Kidney tubule cell (primary cell): ENCODE results near the gene TBC1D8.

Source experiments
- DNase-seq: peaks from one replicate; pipeline ENCODE4 v3.0.0-alpha.2; 2018; ENCODE audit warnings: low spot score

TBC1D8 gene

GRCh38 chr2:100976645-100977391 is 174.4 kb downstream of the TBC1D8 start:
- peak; percentile 32 for DNase-seq

DNA sequence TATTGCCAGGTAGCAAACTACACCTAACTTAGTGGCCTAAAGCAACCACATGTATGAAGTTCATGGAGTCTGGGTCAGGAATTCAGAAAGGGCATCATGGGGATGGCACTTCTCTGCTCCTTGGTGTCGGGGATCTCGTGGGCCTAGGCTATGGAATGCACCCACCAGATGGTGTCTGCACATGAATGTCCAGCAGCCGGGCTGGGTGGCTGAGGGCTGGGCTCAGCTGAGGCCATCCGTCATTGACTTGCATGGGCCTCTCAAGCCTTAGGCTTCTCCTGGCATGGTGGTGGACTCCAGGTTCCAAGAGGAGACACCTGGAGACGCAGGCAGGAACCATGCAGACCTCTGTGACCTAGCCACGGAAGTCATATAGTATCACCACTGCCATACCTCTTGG is 175.1 kb downstream of the TBC1D8 start:
- DNase-seq, result no peak

DNA sequence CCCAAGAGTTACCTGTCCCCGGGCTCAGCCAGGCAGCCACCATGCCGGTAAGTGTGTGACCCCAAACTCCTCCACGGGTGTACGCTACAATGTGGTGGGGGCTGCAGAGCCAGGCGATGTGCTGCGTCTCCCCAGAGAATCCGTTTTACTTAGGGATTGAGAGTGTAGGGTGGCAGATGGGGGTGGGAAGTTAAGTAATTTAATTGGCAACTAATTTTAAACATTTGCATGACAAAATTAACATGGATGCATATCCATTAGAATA is 175.7 kb downstream of the TBC1D8 start:
- no peak for DNase-seq

DNA sequence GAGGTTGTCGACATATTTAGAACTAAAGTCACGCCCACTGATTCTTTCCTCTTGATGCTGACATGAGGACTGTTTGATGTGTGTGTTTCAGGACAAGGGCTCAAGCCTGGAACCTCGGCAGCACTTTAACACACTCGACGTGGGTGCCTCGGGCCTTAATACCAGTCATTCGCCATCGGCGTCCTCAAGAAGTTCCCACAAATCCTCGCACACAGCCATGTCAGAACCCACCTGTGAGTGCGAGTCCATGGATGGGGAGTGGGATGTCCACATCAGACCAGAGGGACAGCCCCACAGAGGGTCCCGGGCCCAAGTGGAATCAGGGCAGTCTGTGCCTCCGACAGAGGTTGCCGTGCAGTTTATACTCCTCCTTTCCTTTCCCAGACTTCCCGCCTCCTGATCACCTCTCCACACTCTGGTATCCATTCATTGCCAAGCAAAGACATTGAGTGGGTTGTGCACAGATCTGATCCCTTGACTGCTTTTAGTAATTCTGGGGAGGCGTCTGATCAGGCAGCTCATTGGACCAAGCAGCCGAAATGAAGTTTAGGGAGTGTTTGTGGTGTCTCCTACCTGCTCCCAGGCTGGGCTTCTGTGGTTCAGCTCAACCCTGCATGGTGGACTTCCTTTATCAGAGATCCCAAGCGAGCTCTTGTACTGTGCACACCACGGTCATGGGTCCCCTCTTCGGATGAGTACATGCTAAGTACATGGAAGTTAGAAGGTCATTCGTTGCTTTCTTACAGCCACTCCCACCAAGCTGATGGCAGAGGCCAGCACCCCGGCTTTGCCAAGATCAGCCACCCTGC is 176.3 kb downstream of the TBC1D8 start:
- no peak for DNase-seq

DNA sequence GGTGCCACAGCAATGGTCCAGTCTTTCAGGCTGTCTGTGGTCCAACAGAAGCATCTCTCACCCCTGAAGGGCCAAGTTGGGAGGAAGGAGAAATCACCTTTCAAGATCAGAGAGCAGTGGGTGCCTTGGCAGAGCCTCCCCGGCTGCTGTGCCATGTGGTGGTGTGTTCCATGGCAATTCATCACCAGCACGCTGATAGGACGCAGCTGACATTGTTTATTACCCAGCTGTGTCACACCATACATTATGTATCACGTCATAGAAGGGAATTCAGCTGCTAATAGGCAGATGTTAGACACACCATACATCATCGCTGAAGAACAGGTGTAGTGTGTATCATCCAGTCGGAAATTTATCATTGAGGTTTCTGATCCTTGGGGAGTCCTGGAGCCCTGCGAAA is 178.7 kb downstream of the TBC1D8 start:
- no peak for DNase-seq

GRCh38 chr2:100971221-100971620 is 180.0 kb downstream of the TBC1D8 start:
- DNase-seq, result no peak

- DNase-seq, result no peak
Observed at GRCh38 chr2:100969998-100970397, 181.2 kb downstream of the TBC1D8 start.

DNA sequence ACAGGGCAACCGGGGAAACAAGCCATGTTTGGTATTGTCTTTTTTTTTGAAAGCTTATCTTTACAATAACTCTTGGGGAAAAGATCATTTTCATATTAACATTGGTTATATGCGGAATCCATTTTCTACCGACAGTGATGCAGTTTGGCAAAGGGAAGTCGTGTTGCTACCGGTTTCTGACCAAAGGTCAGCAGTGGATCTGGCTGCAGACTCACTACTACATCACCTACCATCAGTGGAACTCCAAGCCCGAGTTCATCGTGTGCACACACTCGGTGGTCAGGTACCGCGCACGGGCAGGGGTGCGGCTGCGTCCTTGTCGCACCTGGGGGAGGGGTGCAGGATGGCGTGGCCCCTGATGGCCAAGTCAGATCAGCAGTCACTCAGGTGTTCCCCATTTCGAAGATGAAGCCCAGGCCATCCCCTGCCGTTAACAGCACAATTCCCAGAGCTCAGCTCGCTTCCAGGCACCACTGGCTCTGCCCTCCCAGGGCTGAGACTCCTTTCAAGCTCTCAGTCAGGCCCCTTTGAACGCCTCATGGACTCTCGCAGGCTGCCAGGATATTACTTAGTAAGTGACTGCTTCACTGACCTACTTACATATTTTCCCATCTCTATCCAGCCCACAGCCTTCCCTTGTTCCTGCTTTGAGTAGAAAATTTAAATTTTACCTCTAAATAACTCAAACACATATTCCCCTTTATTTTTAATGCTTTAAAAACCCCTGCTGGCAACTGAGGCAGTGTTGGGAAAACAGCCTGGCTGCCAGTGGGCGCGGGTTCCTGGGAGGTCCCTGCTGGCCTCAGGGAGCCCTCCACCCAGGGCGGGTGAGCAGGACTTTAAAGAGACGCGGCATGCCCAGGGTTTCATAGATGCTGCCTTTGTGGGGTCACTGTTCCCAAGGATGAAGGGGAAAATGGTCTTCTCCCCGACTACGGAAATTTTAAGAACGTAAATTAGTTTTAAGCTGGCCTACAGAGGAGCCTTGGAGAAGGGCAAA is 182.7 kb downstream of the TBC1D8 start:
- DNase-seq, result no peak

GRCh38 chr2:100967716-100968115 is 183.5 kb downstream of the TBC1D8 start:
- DNase-seq, result no peak

DNA sequence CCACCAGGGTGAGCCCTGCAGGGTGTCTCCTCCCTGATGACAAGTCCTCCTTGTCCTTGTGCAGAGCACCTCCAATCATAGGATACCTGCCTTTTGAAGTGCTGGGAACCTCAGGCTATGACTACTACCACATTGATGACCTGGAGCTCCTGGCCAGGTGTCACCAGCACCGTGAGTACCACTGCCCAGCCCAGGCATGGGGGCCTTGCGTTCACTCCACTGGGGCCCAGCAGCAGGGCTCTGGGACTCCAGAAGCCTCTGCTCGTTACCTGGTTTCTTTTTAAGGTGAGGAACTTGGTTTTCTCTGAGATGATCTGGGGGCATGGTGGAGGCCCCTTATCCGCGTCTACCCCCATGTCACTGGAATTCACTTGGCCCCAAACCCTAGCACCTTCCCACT is 185.6 kb downstream of the TBC1D8 start:
- no peak for DNase-seq

DNA sequence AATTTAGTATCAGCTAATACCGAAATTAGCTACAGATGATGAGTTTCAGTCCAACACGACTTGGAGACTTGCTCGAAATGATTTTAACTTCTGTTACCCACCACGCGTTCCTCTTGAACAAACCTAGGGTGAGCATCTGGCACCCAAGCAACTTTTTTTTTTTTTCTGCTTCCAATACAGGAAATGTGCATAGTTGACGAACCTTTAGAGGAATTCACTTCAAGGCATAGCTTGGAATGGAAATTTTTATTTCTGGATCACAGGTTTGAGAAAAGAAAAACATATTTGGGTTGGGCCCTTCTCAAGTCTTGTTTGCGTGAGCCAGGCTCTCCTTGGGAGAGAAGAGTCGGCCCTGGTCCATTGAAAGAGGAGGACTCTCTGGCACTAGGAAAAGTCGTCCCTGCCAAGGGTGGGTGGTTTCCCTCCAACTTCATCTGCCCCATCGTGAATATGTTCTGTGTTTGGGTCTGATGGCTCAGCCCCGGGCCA is 186.5 kb downstream of the TBC1D8 start:
- no peak for DNase-seq

GRCh38 chr2:100964222-100964621 is 187.0 kb downstream of the TBC1D8 start:
- no peak for DNase-seq

GRCh38 chr2:100963026-100963375 is 188.2 kb downstream of the TBC1D8 start:
- DNase-seq, result no peak

DNA sequence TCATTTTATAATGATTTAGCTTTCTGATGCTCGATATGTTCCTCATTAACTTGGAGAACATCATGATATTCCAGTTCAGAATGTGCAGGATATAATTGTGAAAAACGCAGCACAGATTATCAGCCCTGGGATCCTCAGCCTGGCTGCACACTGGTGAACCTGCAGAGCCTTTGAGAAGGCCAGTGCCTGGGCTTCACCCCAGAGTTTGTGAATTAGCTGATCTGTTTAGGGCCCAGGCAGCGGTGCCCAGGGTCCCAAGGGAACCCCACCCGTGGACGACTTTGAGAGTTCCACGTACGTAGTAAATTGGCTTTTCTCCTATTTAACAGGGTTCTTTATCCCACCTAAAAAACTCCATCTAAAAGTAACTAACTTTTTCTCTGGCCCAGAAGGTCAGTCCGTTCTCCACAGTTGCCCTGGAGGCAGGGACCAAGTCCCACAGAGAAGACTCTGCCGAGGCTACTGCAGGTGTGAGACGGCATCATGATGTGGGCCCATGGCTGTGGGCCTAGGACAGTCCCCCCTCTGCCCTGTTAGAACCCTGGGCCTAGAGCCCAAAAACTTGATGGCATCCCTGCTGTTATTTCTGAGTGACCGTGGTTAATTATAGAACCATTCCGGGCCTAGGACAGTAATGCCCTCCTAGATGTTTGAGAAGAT is 188.7 kb downstream of the TBC1D8 start:
- DNase-seq, result no peak

DNA sequence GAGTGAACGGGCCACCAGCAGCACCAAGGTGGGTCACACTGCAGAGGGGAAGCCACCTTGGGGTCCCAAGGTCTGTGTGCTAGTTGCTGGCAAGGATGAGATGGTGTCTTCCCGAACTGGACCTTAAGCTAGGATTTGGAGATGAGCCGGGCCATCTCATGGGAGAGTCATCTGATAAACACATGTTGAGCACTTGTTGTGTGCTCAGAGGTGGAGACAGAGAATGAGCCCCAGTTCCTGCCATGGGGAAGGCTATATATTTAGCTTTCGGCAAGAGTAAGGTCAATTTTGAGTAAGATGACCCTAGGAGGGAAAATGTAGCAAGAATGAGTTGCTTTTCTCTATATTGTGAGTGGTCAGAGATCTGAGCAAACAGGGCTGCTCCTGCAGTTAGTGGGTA is 190.5 kb downstream of the TBC1D8 start:
- no peak for DNase-seq

- DNase-seq, result peak; percentile 64
Observed at GRCh38 chr2:100959225-100959880, 191.8 kb downstream of the TBC1D8 start.

DNA sequence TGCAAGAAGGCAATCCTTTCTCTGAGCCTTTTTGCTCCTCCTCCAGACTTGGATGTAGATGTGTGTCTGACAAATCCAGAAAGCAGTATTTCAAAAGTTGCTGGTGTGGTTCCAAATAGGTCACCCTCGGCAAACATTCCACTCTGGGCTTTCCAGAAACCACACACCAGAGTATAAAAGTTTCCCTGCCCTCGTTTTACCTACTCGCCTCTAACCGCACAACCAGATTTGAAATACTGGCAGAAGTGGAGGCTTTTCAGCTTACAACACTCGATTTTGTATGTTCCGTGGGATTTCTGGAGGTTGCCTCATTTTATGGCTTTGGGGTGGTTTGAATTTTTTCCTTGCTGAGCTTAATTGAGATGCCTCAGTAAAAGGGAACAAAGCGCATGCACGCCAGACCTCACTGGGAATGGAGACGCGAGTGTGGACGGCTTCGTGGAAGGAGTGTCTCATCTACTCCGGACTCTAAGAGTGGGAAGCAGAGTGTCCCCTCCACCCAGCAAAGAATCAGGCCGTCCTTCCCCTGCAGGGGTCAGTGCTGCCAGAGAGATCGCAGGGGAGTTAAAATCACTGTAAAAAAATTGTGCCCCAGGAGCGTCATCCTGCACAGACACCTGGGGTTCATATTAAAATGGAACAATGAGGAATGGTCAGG is 193.1 kb downstream of the TBC1D8 start:
- DNase-seq, result peak; percentile 40
